NCI-H2196 treated with DMSO at 0.1 percent for 48 hours (cell line): ENCODE measurements around the gene BROX.
"Not testable (repeated sequence)": the region's sequence is repeated elsewhere in the genome, so short reads cannot be mapped to it uniquely, and the experiment has no call there.

ENCODE experiments used
- DNase-seq: peaks from one replicate; lab custom pipeline; 2025; ENCODE audit not compliant: unreplicated experiment; lab: John Stamatoyannopoulos, UW

BROX gene

GRCh38 chr1:222730866-222731265 lies 18.5 kb downstream of the BROX start:
- DNase-seq, result no peak

- no peak for DNase-seq
Measured at GRCh38 chr1:222732216-222733159, 20.1 kb downstream of the BROX start.

- no peak for DNase-seq
Measured at GRCh38 chr1:222734740-222735139, 22.4 kb downstream of the BROX start.

GRCh38 chr1:222736470-222736869 lies 24.1 kb downstream of the BROX start:
- no peak for DNase-seq

- no peak for DNase-seq
Measured at GRCh38 chr1:222736972-222737371, 24.6 kb downstream of the BROX start, which contains the start of gene FAM177B. Gene FAM177B, plus strand, starts transcription at chr1:222737202. Its CDS starts 9,344 bp downstream, at chr1:222746546.

- no peak for DNase-seq
Measured at GRCh38 chr1:222739465-222739864, 27.1 kb downstream of the BROX start.

- no peak for DNase-seq
Measured at GRCh38 chr1:222739929-222740328, 27.6 kb downstream of the BROX start.

- DNase-seq, result not testable (repeated sequence)
Measured at GRCh38 chr1:222741630-222742457, 29.5 kb downstream of the BROX start.

- DNase-seq, result no peak
Measured at GRCh38 chr1:222749927-222750326, 37.6 kb downstream of the BROX start.

GRCh38 chr1:222750651-222751050 lies 38.3 kb downstream of the BROX start:
- no peak for DNase-seq

GRCh38 chr1:222751255-222751654 lies 38.9 kb downstream of the BROX start:
- DNase-seq, result no peak

GRCh38 chr1:222754366-222755139 lies 42.2 kb downstream of the BROX start:
- DNase-seq, result no peak

- no peak for DNase-seq
Measured at GRCh38 chr1:222757646-222758268, 45.4 kb downstream of the BROX start.

- DNase-seq, result no peak
Measured at GRCh38 chr1:222759451-222760035, 47.2 kb downstream of the BROX start.

GRCh38 chr1:222761083-222761482 lies 48.7 kb downstream of the BROX start:
- DNase-seq, result no peak

- DNase-seq, result not testable (repeated sequence)
Measured at GRCh38 chr1:222762178-222762577, 49.8 kb downstream of the BROX start.

- DNase-seq, result no peak
Measured at GRCh38 chr1:222767152-222767571, 54.8 kb downstream of the BROX start.

- no peak for DNase-seq
Measured at GRCh38 chr1:222768592-222768991, 56.2 kb downstream of the BROX start.

- DNase-seq, result no peak
Measured at GRCh38 chr1:222769181-222769580, 56.8 kb downstream of the BROX start.

- DNase-seq, result no peak
Measured at GRCh38 chr1:222769971-222770620, 57.7 kb downstream of the BROX start.
